ENCODE data around the gene PCNX1. TPM values are rescaled to one million over a fixed set of nuclear protein-coding genes. Genes with fewer than 3 reads are reported as not detected.

The PCNX1 gene
- total and polyA plus RNA-seq, 2 of the 4 experiments (the other 2 are of a cell fraction): 15.0 to 43.7 TPM

GRCh38 chr14:71117839-71118743 is 210.8 kb downstream of the PCNX1 start:
- DNase-seq (peak; percentile 78), ATAC-seq (ENCODE audit: low read depth) (peak; percentile 44)
- Histone ChIP-seq H3K4me1 (ENCODE audit: control insufficient read depth, insufficient read depth, low read length) (peaks cover 10% of the 10 kb centered on the region), H3K27ac (ENCODE audit: insufficient read depth, low read length) (peak overlapping the region; percentile 46; the same call in 1 of the 2 replicates), H2AK5ac (ENCODE audit: low read depth, low read length) (no peak overlapping the region; the same call in 1 of the 2 replicates), H3K9me3 (ENCODE audit: control insufficient read depth, insufficient read depth, low read length) (no peaks in the 10 kb centered on the region), H3K36me3 (ENCODE audit: control insufficient read depth, insufficient read depth, low read length) (peaks cover 6% of the 10 kb centered on the region; the same call in 1 of the 2 replicates), H2BK20ac (ENCODE audit: low read depth, low read length) (peak overlapping the region; percentile 71; the same call in 1 of the 2 replicates), H3K27me3 (ENCODE audit: control insufficient read depth, insufficient read depth, low read length) (no peaks in the 10 kb centered on the region), H3K23ac (ENCODE audit: low read depth, low read length) (peak overlapping the region; percentile 88; the same call in 1 of the 2 replicates), H3K79me1 (ENCODE audit: low read depth in 1 of 2, low read length in 2 of 2) (peaks cover 4 to 8% of the 10 kb centered on the region in 2 experiments), H2BK15ac (ENCODE audit: low read depth, low read length) (peak overlapping the region; percentile 12; the same call in 1 of the 3 replicates), H4K5ac (ENCODE audit: low read depth, low read length) (no peak overlapping the region), H3K56ac (ENCODE audit: extremely low read depth, insufficient read depth, low read length) (peak overlapping the region; percentile 43; the same call in 1 of the 2 replicates), H4K8ac (ENCODE audit: low read depth in 2 of 2, low read length in 2 of 2) (peak overlapping the region in 1 of 2 experiments; percentile 61), H3K9me1 (ENCODE audit: insufficient read depth, low read length) (peaks cover 7% of the 10 kb centered on the region), H3K4me3 (ENCODE audit: insufficient read depth, low read depth, low read length) (no peak overlapping the region), H2AK9ac (replicated peaks; ENCODE audit: low read depth, low read length, poor library complexity) (no peak overlapping the region), H4K91ac (ENCODE audit: insufficient read depth, low read depth, low read length) (peak overlapping the region; percentile 49), H3K14ac (replicated peaks; ENCODE audit: low read depth, low read length) (peak overlapping the region; percentile 78; the same call in 1 of the 2 replicates), H3K18ac (ENCODE audit: low read depth, low read length) (peak overlapping the region; percentile 7; the same call in 1 of the 2 replicates), H3K4me2 (ENCODE audit: low read depth, low read length) (peak overlapping the region; percentile 18; the same call in 1 of the 2 replicates), H2AFZ (replicated peaks; ENCODE audit: low read length, poor library complexity) (no peak overlapping the region), H2BK5ac (ENCODE audit: low read depth, low read length, poor library complexity, severe bottlenecking) (peak overlapping the region; percentile 82), H2BK120ac (ENCODE audit: low read depth, low read length) (peak overlapping the region; percentile 44; the same call in 1 of the 2 replicates), H3K4ac (ENCODE audit: low read depth, low read length) (peak overlapping the region; percentile 66), H3K9ac (ENCODE audit: low read depth, low read length) (no peak overlapping the region), H4K20me1 (ENCODE audit: insufficient read depth, low read length) (no peaks in the 10 kb centered on the region)
- in situ Hi-C loops (cut with MboI; ENCODE audit: low sequenced_read_pairs): no loop called here
- dilution Hi-C loops (cut with HindIII; ENCODE audit: low sequenced_read_pairs, unreplicated experiment): no loop called here
- CTCF ChIA-PET: no interaction called here
- no TSS peak for BruUV-seq (replicated peaks)
- POLR2A ChIA-PET (ENCODE audit: unreplicated experiment): no interaction called here
- TF ChIP-seq NFE2L2 (IDR thresholded peaks at IDR 0.05; ENCODE audit: low read depth, low read length) (0 out of 2 replicates have a peak, but pooled peaks have one; percentile 2), USF2 (IDR thresholded peaks at IDR 0.05; ENCODE audit: low read depth, low read length) (no peak)
- 53% methylated on average over 5 of the region's 10 CpGs; no CpG with 5 or more reads in 1 of the 2 experiments for WGBS, 2 experiments (ENCODE audit: extremely low coverage in 2 of 2, insufficient read length in 1 of 2)
- intact Hi-C loops (cut with micrococcal nuclease): loop anchor here (10.0 kb wide), 1 partner anchor 203 kb away; no protein-coding TSS in a partner anchor
